GM19452 (cell line): Measurements from ENCODE around the gene HHAT.

Source experiments
- ATAC-seq: cut with Tn5 transposase; IDR thresholded peaks from one replicate; pipeline ENCODE4 v1.9.1; 2021; ENCODE audit not compliant: unreplicated experiment

The HHAT gene

GRCh38 chr1:210674151-210674550 is 345.4 kb downstream of the HHAT start:
- no peak for ATAC-seq

GRCh38 chr1:210676539-210676938 is 347.8 kb downstream of the HHAT start:
- no peak for ATAC-seq

- peak; percentile 74 for ATAC-seq
Observed at GRCh38 chr1:210677533-210677932, 348.8 kb downstream of the HHAT start.

DNA sequence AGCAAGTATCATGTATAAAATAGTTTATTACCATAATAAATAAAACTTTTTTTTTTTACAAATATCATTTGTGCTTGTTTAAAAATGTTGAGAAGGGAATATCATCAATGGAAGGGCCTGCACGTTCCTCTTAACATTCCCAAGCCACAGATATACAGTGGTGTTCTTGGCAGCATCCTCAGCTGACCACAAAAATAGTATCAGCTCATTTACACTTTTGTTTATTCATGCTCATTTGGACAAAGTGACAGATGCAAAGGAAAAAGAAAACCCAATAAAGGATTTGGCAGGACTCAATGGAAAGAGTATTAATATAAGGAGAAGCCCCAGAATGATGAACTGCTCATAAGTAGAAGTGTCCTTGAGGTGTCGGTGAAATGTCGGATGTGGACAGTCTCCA is 349.6 kb downstream of the HHAT start:
- no peak for ATAC-seq

- ATAC-seq: no peak
Observed at GRCh38 chr1:210681158-210681557, 352.5 kb downstream of the HHAT start.

DNA sequence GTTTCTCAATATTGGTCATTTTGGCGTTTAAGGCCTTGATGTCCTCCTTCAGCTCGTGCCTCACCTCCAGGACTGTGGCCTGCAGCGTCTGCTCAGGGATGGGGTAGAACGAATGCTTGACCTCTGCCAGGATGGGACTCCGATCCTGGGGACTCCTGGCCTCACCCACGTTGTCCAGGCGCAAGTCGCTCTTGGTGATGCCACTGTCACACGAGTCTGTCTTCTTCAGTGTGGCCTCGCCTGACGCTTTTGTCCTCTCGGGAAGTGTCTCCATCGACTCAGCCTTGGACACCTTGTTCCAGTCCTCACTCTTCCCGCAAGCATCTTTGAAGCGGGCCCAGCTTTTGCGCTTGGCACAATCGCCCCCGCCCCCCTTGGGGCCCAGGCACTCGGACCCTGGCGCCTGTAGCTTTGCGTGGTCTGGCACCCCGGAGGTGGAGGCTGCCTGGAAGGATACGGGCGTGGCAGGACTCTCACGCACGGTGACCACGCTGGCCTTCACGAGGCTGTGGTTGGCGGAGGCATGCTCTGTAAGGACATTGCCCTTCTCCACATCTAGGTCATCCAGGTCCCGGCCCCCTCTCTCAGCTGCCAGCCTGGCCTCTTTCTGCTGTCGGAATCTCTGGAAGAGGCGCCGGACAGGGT is 354.8 kb downstream of the HHAT start:
- ATAC-seq: no peak

- peak; percentile 87 for ATAC-seq
Observed at GRCh38 chr1:210684466-210685294, 356.0 kb downstream of the HHAT start.

GRCh38 chr1:210685295-210685650 is 356.6 kb downstream of the HHAT start:
- peak; percentile 5 for ATAC-seq

GRCh38 chr1:210686841-210687240 is 358.1 kb downstream of the HHAT start:
- ATAC-seq: no peak

DNA sequence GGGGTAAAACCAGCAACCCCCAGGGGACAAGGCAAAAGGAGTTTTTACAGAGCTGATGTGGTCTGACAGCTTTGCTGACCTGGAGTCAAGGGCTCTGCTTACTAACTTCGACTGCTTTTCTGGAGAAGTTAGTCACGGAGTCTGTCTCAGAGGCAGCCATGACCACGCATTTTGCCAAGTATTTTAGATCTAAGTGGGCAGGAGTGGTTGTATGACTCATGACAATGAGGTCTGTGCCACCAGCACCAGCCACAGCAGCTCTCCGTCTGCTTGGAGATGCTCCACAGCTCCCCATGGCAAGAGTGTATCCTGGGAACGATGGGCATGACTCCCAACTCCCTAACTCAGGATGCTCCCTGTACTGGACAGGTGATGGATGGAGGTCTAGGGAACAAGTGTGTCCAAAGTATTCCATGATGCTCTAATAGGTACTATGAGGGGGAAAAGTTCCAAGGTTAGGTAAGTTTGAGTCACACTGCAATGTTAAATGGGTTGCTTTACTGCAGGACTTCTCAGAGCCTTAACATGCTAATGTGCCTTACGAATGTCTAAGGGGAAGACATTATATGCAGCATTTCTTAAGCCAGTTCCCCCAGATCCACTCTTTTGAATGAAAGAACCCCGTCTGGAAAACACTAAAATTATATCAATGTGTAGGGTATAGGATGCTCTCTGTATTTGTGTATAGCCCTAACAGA is 359.0 kb downstream of the HHAT start:
- no peak for ATAC-seq

GRCh38 chr1:210688512-210689234 is 360.0 kb downstream of the HHAT start:
- ATAC-seq: no peak

GRCh38 chr1:210689826-210690225 is 361.1 kb downstream of the HHAT start:
- ATAC-seq: no peak

- no peak for ATAC-seq
Observed at GRCh38 chr1:210690236-210690635, 361.5 kb downstream of the HHAT start.

DNA sequence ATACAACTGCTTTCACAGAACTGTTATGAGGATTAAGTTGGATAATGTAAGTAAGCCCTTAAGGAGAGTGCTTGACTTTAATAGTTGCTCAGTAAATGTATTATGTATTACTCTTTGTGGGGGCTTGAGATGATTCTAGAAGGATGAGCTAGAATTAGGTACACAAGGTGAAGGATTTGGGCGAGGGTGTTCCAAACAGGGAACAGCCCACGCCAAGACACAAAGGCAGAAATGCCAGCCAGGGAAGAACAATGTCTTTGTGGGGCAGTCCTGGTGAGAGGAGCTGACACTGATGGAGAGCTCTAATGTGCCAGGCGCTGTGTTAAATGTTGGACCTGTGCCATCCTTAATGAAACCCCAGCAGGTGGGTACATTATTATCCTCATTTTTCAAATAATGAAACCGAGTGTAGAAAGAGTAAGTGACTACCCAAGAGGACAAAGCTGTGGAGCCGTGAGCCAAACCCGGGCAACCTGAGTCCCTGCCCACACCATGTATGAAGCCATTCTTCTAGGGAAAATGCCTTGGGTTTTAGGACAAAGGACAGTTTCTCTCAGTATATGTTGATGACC is 362.4 kb downstream of the HHAT start:
- ATAC-seq: no peak

DNA sequence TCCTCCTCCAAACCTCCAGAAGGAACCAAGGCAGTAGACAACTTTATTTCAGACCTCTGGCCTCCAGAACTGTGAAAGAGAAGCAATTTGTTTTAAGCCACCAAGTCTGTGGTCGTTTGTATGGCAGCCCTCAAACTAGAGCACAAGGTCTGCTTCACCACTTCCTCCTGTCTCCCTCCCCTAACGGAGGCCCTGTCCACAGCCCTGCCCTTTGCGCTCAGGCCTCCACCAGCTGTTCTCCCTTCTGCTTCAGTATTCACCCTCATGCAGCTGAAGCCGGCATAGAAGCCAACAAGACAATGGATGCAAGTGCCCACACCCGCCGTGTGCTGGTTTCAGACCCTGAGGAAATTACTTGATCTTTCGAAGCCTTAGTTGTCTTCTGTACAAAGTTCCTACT is 364.1 kb downstream of the HHAT start:
- ATAC-seq: no peak

GRCh38 chr1:210695026-210695425 is 366.3 kb downstream of the HHAT start:
- no peak for ATAC-seq

GRCh38 chr1:210696709-210697108 is 368.0 kb downstream of the HHAT start:
- ATAC-seq: peak; percentile 96

DNA sequence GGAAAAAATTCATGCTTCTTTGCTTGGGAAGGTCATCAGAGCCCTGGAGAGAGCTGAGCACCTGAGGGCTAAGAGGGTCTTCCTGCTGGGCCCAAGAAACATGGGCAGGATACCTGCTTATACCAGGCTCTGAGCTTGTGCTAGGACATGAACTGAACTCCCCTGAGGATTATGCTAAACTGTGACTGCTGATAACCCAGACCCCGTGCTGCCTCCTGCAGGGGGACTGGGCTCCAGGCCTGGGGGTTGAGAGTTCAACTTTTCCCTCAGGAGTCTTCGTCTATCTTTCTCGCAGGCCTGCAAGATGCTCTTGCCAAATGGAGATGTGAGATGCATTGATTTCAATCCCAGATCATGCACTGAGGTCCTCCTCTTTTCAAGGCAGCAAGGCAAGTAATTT is 368.5 kb downstream of the HHAT start:
- ATAC-seq: no peak

GRCh38 chr1:210698661-210699060 is 370.0 kb downstream of the HHAT start:
- ATAC-seq: no peak

DNA sequence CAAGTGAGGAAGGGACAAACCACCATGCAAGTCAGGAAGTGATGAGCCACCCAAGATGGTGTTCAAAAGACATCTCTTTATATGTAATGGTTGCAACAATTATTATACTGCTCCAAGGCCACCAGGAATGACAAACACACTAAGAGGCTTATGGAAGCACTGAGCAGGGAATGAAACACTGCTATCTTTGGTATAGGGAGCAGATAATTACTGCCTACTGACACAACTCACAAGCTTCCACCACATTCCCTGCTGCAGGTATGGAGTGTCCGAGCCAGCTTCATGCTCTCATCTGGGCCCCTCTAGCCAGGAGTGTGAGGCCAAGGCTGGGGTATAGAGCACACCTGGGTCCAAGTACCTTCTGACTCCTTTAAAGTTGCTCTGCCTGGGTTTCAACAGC is 371.4 kb downstream of the HHAT start:
- ATAC-seq: no peak

- no peak for ATAC-seq
Observed at GRCh38 chr1:210700511-210700910, 371.8 kb downstream of the HHAT start.
